PC-9 (cell line): ENCODE data around the gene CYP2B6. TPM values are rescaled to one million over a fixed set of nuclear protein-coding genes. Genes with fewer than 3 reads are reported as not detected.

Experiments used
- BruUV-seq: library from RNA; stranded (reverse); fragments of 400-500 nt; replicated peaks from 2 replicates; lab custom pipeline; 2021; lab: Mats Ljungman, UMichigan
- CTCF ChIA-PET: fragments of 300-600 bp; sonication (Branson Sonifier 250); formaldehyde crosslinking; loops from one replicate; lab custom pipeline; 2022; ENCODE audit warnings: antibody characterized with exemption; lab: Charles Lee
- POLR2A ChIA-PET: fragments of 300-600 bp; sonication (Branson Sonifier 250); formaldehyde crosslinking; loops from one replicate; lab custom pipeline; 2022; ENCODE audit warnings: antibody characterized with exemption; ENCODE audit not compliant: unreplicated experiment; lab: Charles Lee
- DNase-seq, 2 experiments: peaks; one replicate each; pipeline versions ENCODE4 v3.0.0 to v3.0.0-alpha.2; 2015 to 2022; ENCODE audit warnings: mixed read lengths in 1 of 2
- H2AFZ ChIP-seq: fragments of 200-600 bp; sonication (generic); 2 replicates; pipeline ENCODE4 v1.8.1; 2017; ENCODE audit warnings: antibody characterized with exemption
- H3F3A ChIP-seq: fragments of 200-600 bp; sonication (generic); 2 replicates; pipeline ENCODE4 v1.8.1; 2017; ENCODE audit warnings: antibody characterized with exemption, mild to moderate bottlenecking, low read depth; ENCODE audit not compliant: insufficient read depth
- H3K27ac ChIP-seq: fragments of 200-600 bp; sonication (generic); 2 replicates; pipeline ENCODE4 v1.6.1; 2016; ENCODE audit warnings: mixed run types
- H3K27me3 ChIP-seq: fragments of 200-600 bp; sonication (generic); 2 replicates; pipeline ENCODE4 v1.6.1; 2016; ENCODE audit warnings: low read depth, mixed run types; ENCODE audit not compliant: insufficient read depth
- H3K36me3 ChIP-seq: fragments of 200-600 bp; sonication (generic); 2 replicates; pipeline ENCODE4 v1.6.1; 2016; ENCODE audit warnings: low read depth, mixed run types
- H3K4me1 ChIP-seq: fragments of 200-600 bp; sonication (generic); replicated peaks from 2 replicates; pipeline ENCODE4 v1.6.1; 2016; ENCODE audit warnings: mixed run types; ENCODE audit not compliant: insufficient read depth
- H3K4me2 ChIP-seq: fragments of 200-600 bp; sonication (generic); 2 replicates; pipeline ENCODE4 v1.6.1; 2017; ENCODE audit warnings: mixed run types
- H3K4me3 ChIP-seq: fragments of 200-600 bp; sonication (generic); 2 replicates; pipeline ENCODE4 v1.6.1; 2016; ENCODE audit warnings: mixed run types
- H3K79me2 ChIP-seq: fragments of 200-600 bp; sonication (generic); 2 replicates; pipeline ENCODE4 v1.6.1; 2017; ENCODE audit warnings: low read depth, mixed run types
- H3K9me2 ChIP-seq: fragments of 200-600 bp; sonication (generic); 2 replicates; pipeline ENCODE4 v1.8.1; 2017; ENCODE audit warnings: mild to moderate bottlenecking; ENCODE audit not compliant: insufficient read depth
- H3K9me3 ChIP-seq: fragments of 200-600 bp; sonication (generic); 2 replicates; pipeline ENCODE4 v1.8.1; 2016; ENCODE audit warnings: low read depth; ENCODE audit not compliant: insufficient read depth
- H4K20me1 ChIP-seq: fragments of 200-600 bp; sonication (generic); 2 replicates; pipeline ENCODE4 v1.8.1; 2017; ENCODE audit not compliant: insufficient read depth
- EZH2 ChIP-seq: fragments of 200-600 bp; sonication (generic); IDR thresholded peaks from 2 replicates; pipeline ENCODE4 v1.8.0; 2017; ENCODE audit warnings: antibody characterized with exemption, low read depth
- intact Hi-C: fragments of 100-400 bp; cut with micrococcal nuclease; formaldehyde crosslinking; loops from one replicate; pipeline ENCODE4 v1.10.0; 2022; ENCODE audit not compliant: unreplicated experiment
- total RNA-seq: library from RNA; stranded (reverse); gene quantifications from 2 replicates; pipeline ENCODE4 v1.2.3, GENCODE V29; 2021
- TF ChIP-seq, protein P1 (sequence below): fragments of 200-600 bp; sonication (generic); conservative IDR thresholded peaks from 2 replicates; pipeline ENCODE4 v1.6.1; 2017; ENCODE audit warnings: mixed run types, antibody characterized with exemption, mild to moderate bottlenecking, moderate library complexity

Gene CYP2B6
- total RNA-seq, 1 experiment from 2014 or later: not detected

DNA sequence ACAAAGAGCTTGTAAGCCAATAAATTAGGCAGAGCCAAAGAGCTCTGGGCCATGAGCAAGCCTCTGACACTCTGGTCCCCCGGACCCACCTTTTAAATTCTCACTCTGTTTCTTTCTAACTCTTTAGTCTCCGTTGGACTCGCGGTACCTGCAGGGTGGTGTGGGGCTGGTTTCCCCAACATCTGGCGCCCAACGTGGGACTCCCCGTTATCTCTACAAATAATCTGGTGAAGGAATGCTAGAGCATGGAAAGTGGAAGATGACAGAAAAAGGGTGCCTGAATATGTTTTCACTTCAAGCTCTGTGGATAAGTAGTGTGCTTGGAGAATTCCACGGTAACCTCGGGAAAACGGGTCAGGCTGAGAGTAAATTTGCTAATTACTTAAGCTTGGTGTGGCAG, 36.5 kb upstream of the CYP2B6 start:
- H3K4me3 ChIP-seq: no peak overlapping the region
- no peaks in the 10 kb centered on the region for H3F3A ChIP-seq
- TF ChIP-seq EZH2: no peak
- TF ChIP-seq, protein P1, sequence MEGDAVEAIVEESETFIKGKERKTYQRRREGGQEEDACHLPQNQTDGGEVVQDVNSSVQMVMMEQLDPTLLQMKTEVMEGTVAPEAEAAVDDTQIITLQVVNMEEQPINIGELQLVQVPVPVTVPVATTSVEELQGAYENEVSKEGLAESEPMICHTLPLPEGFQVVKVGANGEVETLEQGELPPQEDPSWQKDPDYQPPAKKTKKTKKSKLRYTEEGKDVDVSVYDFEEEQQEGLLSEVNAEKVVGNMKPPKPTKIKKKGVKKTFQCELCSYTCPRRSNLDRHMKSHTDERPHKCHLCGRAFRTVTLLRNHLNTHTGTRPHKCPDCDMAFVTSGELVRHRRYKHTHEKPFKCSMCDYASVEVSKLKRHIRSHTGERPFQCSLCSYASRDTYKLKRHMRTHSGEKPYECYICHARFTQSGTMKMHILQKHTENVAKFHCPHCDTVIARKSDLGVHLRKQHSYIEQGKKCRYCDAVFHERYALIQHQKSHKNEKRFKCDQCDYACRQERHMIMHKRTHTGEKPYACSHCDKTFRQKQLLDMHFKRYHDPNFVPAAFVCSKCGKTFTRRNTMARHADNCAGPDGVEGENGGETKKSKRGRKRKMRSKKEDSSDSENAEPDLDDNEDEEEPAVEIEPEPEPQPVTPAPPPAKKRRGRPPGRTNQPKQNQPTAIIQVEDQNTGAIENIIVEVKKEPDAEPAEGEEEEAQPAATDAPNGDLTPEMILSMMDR: no peak
- no peak overlapping the region for H2AFZ ChIP-seq
- no peaks in the 10 kb centered on the region for H3K4me1 ChIP-seq
- no peak for DNase-seq
- no peaks in the 10 kb centered on the region for H3K9me2 ChIP-seq
- no peak overlapping the region for H3K27ac ChIP-seq
- BruUV-seq: no TSS peak
- H3K36me3 ChIP-seq: no peaks in the 10 kb centered on the region
- no peaks in the 10 kb centered on the region for H3K79me2 ChIP-seq
- no peaks in the 10 kb centered on the region for H4K20me1 ChIP-seq
- H3K4me2 ChIP-seq: no peak overlapping the region
- ChIA-PET CTCF (no interaction called here), POLR2A (no interaction called here)
- no peaks in the 10 kb centered on the region; the same call in 1 of the 2 replicates for H3K27me3 ChIP-seq
- peaks cover 11% of the 10 kb centered on the region; the same call in 1 of the 2 replicates for H3K9me3 ChIP-seq
- intact Hi-C loops: no loop called here

DNA sequence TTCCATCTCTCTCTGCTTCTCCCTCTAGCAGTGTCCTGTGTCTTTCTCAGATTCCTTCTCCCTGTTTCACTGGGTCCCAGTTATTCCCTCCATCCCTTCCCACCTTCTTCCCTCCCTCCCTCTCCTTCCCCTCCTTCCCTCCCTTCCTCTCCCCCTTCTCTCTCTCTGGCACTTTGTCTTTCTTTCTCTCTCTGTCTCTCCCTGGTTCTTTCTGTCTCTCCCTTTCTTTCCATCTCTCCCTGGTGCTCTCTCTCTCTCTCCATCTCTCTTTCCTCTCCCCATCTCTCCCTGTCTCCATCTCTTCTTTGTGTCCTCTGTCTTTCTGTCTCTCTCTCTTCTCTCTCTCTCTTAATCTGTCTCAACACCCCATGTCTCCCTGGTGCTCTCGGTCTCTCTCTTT, 31.7 kb upstream of the CYP2B6 start:
- no peak overlapping the region for H2AFZ ChIP-seq
- no peaks in the 10 kb centered on the region for H4K20me1 ChIP-seq
- intact Hi-C loops: no loop called here
- no peaks in the 10 kb centered on the region for H3K36me3 ChIP-seq
- H3K9me3 ChIP-seq: peaks cover 10% of the 10 kb centered on the region; the same call in 1 of the 2 replicates
- H3F3A ChIP-seq: peaks cover 28% of the 10 kb centered on the region
- DNase-seq: no peak
- ChIA-PET POLR2A (no interaction called here), CTCF (no interaction called here)
- 0 out of 2 replicates have a peak, but pooled peaks cover 3% of the 10 kb centered on the region for H3K9me2 ChIP-seq
- no TSS peak for BruUV-seq
- no peaks in the 10 kb centered on the region for H3K79me2 ChIP-seq
- no peak overlapping the region for H3K4me2 ChIP-seq
- peaks cover 39% of the 10 kb centered on the region for H3K4me1 ChIP-seq
- H3K27me3 ChIP-seq: no peaks in the 10 kb centered on the region
- no peak overlapping the region for H3K4me3 ChIP-seq
- TF ChIP-seq EZH2: no peak
- TF ChIP-seq, protein P1: no peak
- no peak overlapping the region for H3K27ac ChIP-seq

DNA sequence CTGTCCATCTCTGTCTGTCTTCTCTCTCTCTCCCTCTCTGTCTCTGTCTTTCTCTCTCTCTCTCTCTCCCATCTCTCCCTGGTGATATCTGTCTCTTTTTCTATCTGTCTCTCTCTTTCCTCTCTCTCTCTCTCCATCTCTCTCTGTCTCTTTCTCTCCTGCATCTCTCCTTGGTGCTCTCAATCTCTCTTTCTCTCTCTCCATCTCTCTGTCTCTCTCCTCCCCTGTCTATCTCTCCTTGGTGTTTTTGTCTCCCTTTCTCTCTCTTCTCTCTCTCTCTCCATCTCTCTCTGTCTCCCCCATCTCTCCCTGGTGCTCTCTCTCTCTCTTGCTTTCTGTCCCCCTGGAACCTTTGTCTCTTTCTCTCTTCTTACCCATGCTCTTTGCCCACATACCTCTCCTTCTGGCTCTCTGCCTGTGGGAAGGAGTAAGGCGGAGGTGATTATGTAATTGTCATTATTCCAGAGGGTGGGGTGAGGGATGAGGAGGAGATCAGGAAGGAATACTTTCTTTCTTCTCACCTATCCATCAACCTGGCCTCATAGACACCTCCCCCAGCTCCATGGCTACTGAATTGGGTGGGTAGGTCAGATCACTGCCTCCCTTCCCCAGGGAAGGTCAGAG, 30.9 kb upstream of the CYP2B6 start:
- Histone ChIP-seq H4K20me1 (no peaks in the 10 kb centered on the region), H3K79me2 (no peaks in the 10 kb centered on the region), H3K36me3 (no peaks in the 10 kb centered on the region), H3K9me2 (0 out of 2 replicates have a peak, but pooled peaks cover 3% of the 10 kb centered on the region), H3K4me3 (no peak overlapping the region), H3K4me1 (peaks cover 39% of the 10 kb centered on the region), H3K27me3 (no peaks in the 10 kb centered on the region), H3K4me2 (peak overlapping the region; percentile 21), H2AFZ (no peak overlapping the region), H3F3A (peaks cover 30% of the 10 kb centered on the region), H3K27ac (peak overlapping the region; percentile 93), H3K9me3 (peaks cover 5% of the 10 kb centered on the region; the same call in 1 of the 2 replicates)
- no TSS peak for BruUV-seq
- intact Hi-C loops: loop anchor here (5.0 kb wide), 1 partner anchor 38 kb away; no protein-coding TSS in a partner anchor
- ChIA-PET POLR2A (no interaction called here), CTCF (no interaction called here)
- TF ChIP-seq, protein P1: no peak
- no peak for TF ChIP-seq EZH2
- DNase-seq: peak; percentile 10 to 38
